ENCODE measurements around the gene ARMC3.

ARMC3 gene

GRCh38 chr10:23081221-23081750 lies 153.4 kb downstream of the ARMC3 start:
- FAIRE-seq, result no peak

DNA sequence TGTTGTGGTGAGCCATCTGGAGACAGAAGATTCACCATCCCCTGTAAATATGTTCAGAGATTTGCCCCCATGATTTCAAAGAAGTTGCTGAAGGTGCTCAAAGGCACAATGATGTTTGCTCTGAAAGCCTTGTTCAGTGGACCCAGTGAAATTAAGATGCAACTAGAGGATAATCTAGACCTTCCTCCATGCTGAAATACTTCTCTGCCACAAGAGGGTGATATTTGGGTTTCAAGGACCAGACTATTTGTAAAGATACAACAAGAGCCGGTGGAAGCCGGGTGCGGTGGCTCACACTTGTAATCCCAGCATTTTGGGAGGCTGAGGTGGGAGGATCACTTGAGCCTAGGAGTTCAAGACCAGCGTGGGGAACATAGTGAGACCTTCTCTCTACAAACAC lies 154.0 kb downstream of the ARMC3 start:
- no peak for FAIRE-seq

Data from endometrium (tissue), 2 donors.